GM10266 (cell line): ENCODE data around the gene RUNX1.
A peak's percentile ranks its signal among the peaks of the same experiment; 100 is the strongest.

Experiments used
- DNase-seq: peaks from one replicate; pipeline ENCODE4 v3.0.0; 2012; ENCODE audit errors: extremely low spot score
- CTCF ChIP-seq: IDR thresholded peaks from 2 replicates; pipeline ENCODE4 v1.5.1; 2012; ENCODE audit warnings: mild to moderate bottlenecking, low read depth; ENCODE audit not compliant: control insufficient read depth, insufficient read depth; ENCODE audit errors: missing control alignments

The RUNX1 gene

DNA sequence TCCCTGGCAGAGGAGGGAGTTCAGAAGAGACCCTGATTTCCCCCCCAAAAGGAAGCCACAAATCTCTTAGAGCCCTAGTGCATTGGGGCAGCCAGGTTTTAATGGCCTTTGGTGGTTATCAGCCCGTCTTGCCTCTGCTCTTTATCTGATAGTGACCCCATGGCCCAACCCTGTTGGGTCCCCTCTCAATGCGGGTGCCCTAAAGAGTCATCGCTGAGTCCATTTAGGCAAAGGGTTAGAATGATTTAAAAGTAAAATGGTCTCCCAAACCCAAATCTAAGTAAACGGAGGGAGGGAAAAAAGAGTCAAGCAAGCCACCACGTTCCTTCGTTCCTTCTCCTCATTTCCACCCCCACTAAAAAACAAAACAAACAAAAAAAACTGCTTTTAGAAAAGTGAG is 164.0 kb downstream of the RUNX1 start:
- no peak for TF ChIP-seq CTCF

DNA sequence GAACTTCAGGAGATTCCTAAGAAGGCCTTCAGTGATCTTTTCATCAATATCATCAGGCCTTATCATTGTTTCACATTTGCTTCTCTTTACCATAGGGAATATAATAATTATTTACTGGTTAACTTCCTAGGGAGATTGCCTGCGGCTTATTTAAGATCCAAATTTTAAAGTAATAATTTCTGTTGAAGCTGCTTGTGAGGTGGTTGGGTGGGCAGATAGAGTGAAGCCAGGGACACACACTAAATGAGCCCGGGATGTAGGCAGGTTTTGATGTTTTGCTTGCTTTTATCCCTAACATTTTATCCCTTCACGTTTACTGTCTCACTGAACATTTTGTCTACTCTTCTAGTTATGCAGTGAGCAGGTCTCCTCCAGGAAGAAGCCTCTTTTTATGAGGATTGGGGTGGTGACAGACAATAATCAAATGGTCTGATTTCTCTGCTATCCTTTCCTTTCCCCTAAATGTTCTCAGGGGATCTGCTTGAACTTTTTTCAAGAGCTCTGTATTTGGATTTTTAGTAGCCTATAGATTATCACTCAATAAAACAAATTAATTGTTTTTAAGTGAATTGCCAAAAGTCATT is 164.7 kb downstream of the RUNX1 start:
- DNase-seq: no peak
- TF ChIP-seq CTCF: no peak

More for the DNA sequence above, 164.0 kb downstream of the RUNX1 start:
- no peak for DNase-seq

DNA sequence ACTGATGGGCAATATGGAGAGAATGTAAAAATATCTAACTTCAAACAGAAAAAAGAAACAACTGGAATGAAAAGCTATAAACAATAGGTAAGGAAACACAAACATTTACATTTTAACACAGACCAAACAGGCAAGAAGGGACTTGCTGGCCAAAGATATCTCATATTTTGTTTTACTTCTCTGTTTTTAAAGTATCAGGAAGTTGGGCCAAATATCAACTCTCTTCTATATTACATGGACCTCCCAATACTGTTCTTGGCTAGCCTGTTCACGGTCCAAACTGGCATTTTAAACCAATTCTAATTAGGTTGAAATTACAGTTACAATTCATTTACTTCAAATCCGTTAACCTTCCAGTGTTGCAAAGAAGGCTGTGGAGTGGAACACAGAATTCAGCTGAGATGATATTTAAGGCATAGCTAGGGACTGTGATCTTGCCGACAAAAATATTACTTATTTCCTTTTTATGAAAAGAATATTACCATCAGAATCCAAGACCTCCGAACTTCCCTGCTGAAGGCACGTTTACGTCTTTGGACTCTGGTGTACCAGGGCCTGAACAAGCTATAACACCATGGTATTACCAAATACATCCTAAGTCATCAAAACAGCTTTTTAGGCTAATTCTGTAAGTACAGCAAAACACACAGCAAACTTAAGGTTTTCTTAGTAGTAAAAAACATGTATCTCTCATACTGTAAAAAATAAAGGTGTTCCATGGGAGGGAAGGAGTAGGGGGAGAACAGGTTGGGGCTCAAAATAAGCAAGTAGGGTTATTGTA is 165.4 kb downstream of the RUNX1 start:
- no peak for DNase-seq
- TF ChIP-seq CTCF: no peak

GRCh38 chr21:34882719-34883131 is 166.4 kb downstream of the RUNX1 start:
- no peak for TF ChIP-seq CTCF
- peak; percentile 26 for DNase-seq

- no peak for DNase-seq
- TF ChIP-seq CTCF: no peak
Observed at GRCh38 chr21:34881839-34882371, 167.2 kb downstream of the RUNX1 start.

GRCh38 chr21:34881421-34881820 is 167.7 kb downstream of the RUNX1 start:
- no peak for DNase-seq
- no peak for TF ChIP-seq CTCF

DNA sequence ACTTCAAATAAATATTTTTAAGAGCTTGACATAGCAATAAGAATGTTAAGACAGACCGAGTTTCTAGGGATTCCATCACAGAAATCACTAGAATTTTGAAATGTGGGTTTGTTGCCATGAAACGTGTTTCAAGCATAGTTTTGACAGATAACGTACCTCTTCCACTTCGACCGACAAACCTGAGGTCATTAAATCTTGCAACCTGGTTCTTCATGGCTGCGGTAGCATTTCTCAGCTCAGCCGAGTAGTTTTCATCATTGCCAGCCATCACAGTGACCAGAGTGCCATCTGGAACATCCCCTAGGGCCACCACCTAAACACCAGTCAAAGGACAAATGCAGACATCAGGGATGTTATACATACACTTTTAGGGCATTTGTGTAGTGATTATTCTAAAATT is 168.7 kb downstream of the RUNX1 start:
- no peak for DNase-seq

More for the DNA sequence above, 168.7 kb downstream of the RUNX1 start:
- TF ChIP-seq CTCF: no peak
